OCI-LY3 (cell line): ENCODE results near the gene ACSS1.

Experiments
- EZH2phosphoT487 ChIP-seq: fragments of 200-600 bp; shearing (Covaris generic); IDR thresholded peaks from 2 replicates; pipeline ENCODE4 v1.6.1; 2018; ENCODE audit warnings: antibody characterized with exemption, mixed run types, low read depth
- TF ChIP-seq, protein P1 (sequence below): fragments of 200-600, 300-600 bp; sonication (generic); IDR thresholded peaks from 2 replicates; pipeline ENCODE4 v1.5.1; 2014; ENCODE audit warnings: antibody characterized with exemption, low read length, low read depth

DNA sequence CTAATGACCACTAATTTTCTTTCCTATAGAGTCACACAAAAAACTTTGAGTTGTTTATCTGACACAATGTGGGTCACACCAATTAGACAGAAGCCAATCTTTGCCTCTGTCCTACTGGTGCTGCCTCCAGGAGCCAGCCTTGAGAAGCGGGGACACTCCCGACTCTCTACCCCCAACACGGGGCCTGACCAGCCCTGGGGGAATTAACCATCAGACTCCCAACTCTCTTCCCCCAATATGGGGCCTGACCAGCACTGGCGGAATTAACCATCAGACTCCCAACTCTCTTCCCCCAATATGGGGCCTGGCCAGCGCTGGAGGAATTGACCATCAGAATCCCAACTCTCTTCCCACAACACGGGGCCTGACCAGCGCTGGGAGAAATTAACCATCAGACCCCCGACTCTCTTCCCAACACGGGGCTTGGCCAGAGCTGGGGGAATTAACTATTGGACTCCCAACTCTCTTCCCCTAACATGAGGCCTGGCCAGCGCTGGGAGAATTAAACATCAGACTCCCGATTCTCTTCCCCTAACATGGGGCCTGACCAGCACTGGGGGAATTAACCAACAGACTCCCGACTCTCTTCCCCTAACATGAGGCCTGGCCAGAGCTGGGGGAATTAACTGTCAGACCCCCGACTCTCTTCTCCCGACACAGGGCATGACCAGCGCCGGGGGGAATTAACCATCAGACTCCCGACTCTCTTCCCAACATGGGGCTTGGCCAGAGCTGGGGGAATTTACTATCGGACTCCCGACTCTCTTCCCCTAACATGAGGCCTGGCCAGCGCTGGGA is 96.4 kb downstream of the ACSS1 start:
- TF ChIP-seq, protein P1, sequence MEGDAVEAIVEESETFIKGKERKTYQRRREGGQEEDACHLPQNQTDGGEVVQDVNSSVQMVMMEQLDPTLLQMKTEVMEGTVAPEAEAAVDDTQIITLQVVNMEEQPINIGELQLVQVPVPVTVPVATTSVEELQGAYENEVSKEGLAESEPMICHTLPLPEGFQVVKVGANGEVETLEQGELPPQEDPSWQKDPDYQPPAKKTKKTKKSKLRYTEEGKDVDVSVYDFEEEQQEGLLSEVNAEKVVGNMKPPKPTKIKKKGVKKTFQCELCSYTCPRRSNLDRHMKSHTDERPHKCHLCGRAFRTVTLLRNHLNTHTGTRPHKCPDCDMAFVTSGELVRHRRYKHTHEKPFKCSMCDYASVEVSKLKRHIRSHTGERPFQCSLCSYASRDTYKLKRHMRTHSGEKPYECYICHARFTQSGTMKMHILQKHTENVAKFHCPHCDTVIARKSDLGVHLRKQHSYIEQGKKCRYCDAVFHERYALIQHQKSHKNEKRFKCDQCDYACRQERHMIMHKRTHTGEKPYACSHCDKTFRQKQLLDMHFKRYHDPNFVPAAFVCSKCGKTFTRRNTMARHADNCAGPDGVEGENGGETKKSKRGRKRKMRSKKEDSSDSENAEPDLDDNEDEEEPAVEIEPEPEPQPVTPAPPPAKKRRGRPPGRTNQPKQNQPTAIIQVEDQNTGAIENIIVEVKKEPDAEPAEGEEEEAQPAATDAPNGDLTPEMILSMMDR = no peak
- no peak for TF ChIP-seq EZH2phosphoT487
